OCI-LY1 (cell line): ENCODE results near the gene C14orf180.

ENCODE experiments used
- H2AFZ ChIP-seq: fragments of 200-600 bp; sonication (generic), shearing (Covaris generic); 2 replicates; pipeline ENCODE4 v1.6.0; 2014; ENCODE audit warnings: antibody characterized with exemption, mild to moderate bottlenecking, low read length
- H3F3A ChIP-seq: fragments of 200-600 bp; sonication (generic), shearing (Covaris generic); 2 replicates; pipeline ENCODE4 v1.6.0; 2014; ENCODE audit warnings: mild to moderate bottlenecking, antibody characterized with exemption, low read length, moderate library complexity; ENCODE audit not compliant: insufficient read depth
- H3K27ac ChIP-seq: fragments of 200-600 bp; sonication (generic); 2 replicates; pipeline ENCODE4 v1.5.1; 2014; ENCODE audit warnings: low read length, mixed run types, mild to moderate bottlenecking, low read depth; ENCODE audit not compliant: poor library complexity, severe bottlenecking
- H3K27me3 ChIP-seq: fragments of 200-600 bp; sonication (generic); 2 replicates; pipeline ENCODE4 v1.6.0; 2014; ENCODE audit warnings: antibody characterized with exemption, mild to moderate bottlenecking, low read length, moderate library complexity; ENCODE audit not compliant: insufficient read depth
- H3K36me3 ChIP-seq: fragments of 200-600 bp; sonication (generic); 2 replicates; pipeline ENCODE4 v1.6.1; 2014; ENCODE audit warnings: mild to moderate bottlenecking, antibody characterized with exemption, low read length, moderate library complexity, mixed read lengths; ENCODE audit not compliant: insufficient read depth
- H3K4me1 ChIP-seq: fragments of 200-600 bp; sonication (generic); 2 replicates; pipeline ENCODE4 v1.5.1; 2014; ENCODE audit warnings: mild to moderate bottlenecking, low read length, moderate library complexity; ENCODE audit not compliant: insufficient read depth, severe bottlenecking
- H3K4me2 ChIP-seq: fragments of 200-600 bp; sonication (generic), shearing (Covaris generic); 2 replicates; pipeline ENCODE4 v1.6.1; 2014; ENCODE audit warnings: low read length
- H3K4me3 ChIP-seq: fragments of 200-600 bp; sonication (generic); 2 replicates; pipeline ENCODE4 v1.5.1; 2014; ENCODE audit warnings: low read length, low read depth, mild to moderate bottlenecking, mixed read lengths; ENCODE audit not compliant: poor library complexity, severe bottlenecking
- H3K79me2 ChIP-seq: fragments of 200-600 bp; shearing (Covaris generic); 2 replicates; pipeline ENCODE4 v1.6.1; 2016; ENCODE audit warnings: mixed run types, low read length, mixed read lengths; ENCODE audit not compliant: insufficient read depth
- H3K9ac ChIP-seq: fragments of 200-600 bp; sonication (generic), shearing (Covaris generic); 2 replicates; pipeline ENCODE4 v1.6.1; 2014; ENCODE audit warnings: mild to moderate bottlenecking, low read length, mixed read lengths
- H3K9me2 ChIP-seq: fragments of 200-600 bp; sonication (generic), shearing (Covaris generic); 2 replicates; pipeline ENCODE4 v1.6.1; 2014; ENCODE audit warnings: low read depth, mild to moderate bottlenecking, low read length, mixed read lengths
- H3K9me3 ChIP-seq: fragments of 200-600 bp; shearing (Covaris generic); 2 replicates; pipeline ENCODE4 v1.6.1; 2014; ENCODE audit warnings: low read length, mixed read lengths
- H4K20me1 ChIP-seq: fragments of 200-600 bp; sonication (generic), shearing (Covaris generic); 2 replicates; pipeline ENCODE4 v1.6.0; 2016; ENCODE audit warnings: mild to moderate bottlenecking, low read length; ENCODE audit not compliant: insufficient read depth
- CTCF ChIP-seq: fragments of 200-600 bp; sonication (generic), shearing (Covaris generic); IDR thresholded peaks from 2 replicates; pipeline ENCODE4 v1.5.1; 2017; ENCODE audit warnings: mild to moderate bottlenecking, antibody characterized with exemption, low read length, moderate library complexity, mixed read lengths
- EZH2 ChIP-seq: fragments of 200-600 bp; sonication (generic), shearing (Covaris generic); IDR thresholded peaks from 2 replicates; pipeline ENCODE4 v1.8.0; 2017; ENCODE audit warnings: borderline replicate concordance, mixed run types, mild to moderate bottlenecking, antibody characterized with exemption, low read length, moderate library complexity, mixed read lengths

C14orf180 gene

GRCh38 chr14:104600805-104601204, 21.2 kb downstream of the C14orf180 start:
- no peak overlapping the region for H3K4me3 ChIP-seq
- no peak overlapping the region for H3K27ac ChIP-seq
- H3F3A ChIP-seq = no peaks in the 10 kb centered on the region
- H3K36me3 ChIP-seq = no peaks in the 10 kb centered on the region
- H3K4me2 ChIP-seq = no peak overlapping the region
- peaks cover 3% of the 10 kb centered on the region; the same call in 1 of the 2 replicates for H3K27me3 ChIP-seq
- H3K4me1 ChIP-seq = no peaks in the 10 kb centered on the region
- no peaks in the 10 kb centered on the region for H3K9me2 ChIP-seq
- no peak for TF ChIP-seq CTCF
- TF ChIP-seq EZH2 = no peak
- H2AFZ ChIP-seq = no peak overlapping the region
- no peaks in the 10 kb centered on the region for H3K9me3 ChIP-seq
- no peaks in the 10 kb centered on the region for H3K79me2 ChIP-seq
- no peaks in the 10 kb centered on the region for H4K20me1 ChIP-seq
- H3K9ac ChIP-seq = no peak overlapping the region

DNA sequence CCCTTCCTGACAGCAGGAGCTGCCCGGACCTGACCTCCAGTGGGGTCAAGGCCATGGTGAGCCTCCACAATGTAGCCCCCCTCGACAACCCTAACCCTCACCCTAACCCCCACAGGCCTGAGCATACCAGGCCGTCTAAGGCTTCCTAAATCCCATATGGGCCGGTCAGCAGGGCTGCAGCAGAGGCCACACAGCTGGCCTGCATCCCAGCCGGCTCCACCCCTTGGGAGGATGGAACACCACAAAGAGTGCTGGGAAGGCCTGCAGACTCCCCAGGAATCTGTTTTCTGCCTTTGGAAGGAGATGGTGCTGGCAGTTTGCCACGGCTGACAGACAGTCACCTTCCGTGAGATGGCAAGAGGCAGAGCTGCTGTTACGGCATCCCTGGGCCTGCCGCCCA, 22.2 kb downstream of the C14orf180 start:
- no peaks in the 10 kb centered on the region for H3K36me3 ChIP-seq
- H2AFZ ChIP-seq = no peak overlapping the region
- no peaks in the 10 kb centered on the region for H3K9me3 ChIP-seq
- no peaks in the 10 kb centered on the region for H4K20me1 ChIP-seq
- no peak overlapping the region for H3K27ac ChIP-seq
- no peaks in the 10 kb centered on the region for H3K4me1 ChIP-seq
- peaks cover 3% of the 10 kb centered on the region; the same call in 1 of the 2 replicates for H3K27me3 ChIP-seq
- no peak overlapping the region for H3K4me2 ChIP-seq
- no peaks in the 10 kb centered on the region for H3K79me2 ChIP-seq
- TF ChIP-seq EZH2 = no peak
- TF ChIP-seq CTCF = no peak
- no peaks in the 10 kb centered on the region for H3F3A ChIP-seq
- no peak overlapping the region for H3K4me3 ChIP-seq
- H3K9me2 ChIP-seq = no peaks in the 10 kb centered on the region
- no peak overlapping the region for H3K9ac ChIP-seq

- H3K36me3 ChIP-seq = no peaks in the 10 kb centered on the region
- no peaks in the 10 kb centered on the region for H3K4me1 ChIP-seq
- peaks cover 4% of the 10 kb centered on the region; the same call in 1 of the 2 replicates for H3K27me3 ChIP-seq
- no peak overlapping the region for H3K4me3 ChIP-seq
- no peaks in the 10 kb centered on the region for H3K9me3 ChIP-seq
- no peaks in the 10 kb centered on the region for H4K20me1 ChIP-seq
- no peaks in the 10 kb centered on the region for H3K79me2 ChIP-seq
- no peaks in the 10 kb centered on the region for H3K9me2 ChIP-seq
- H3F3A ChIP-seq = no peaks in the 10 kb centered on the region
- H2AFZ ChIP-seq = no peak overlapping the region
- no peak for TF ChIP-seq CTCF
- TF ChIP-seq EZH2 = no peak
- H3K4me2 ChIP-seq = no peak overlapping the region
- no peak overlapping the region for H3K9ac ChIP-seq
- H3K27ac ChIP-seq = no peak overlapping the region
Observed at GRCh38 chr14:104602315-104602932, 22.9 kb downstream of the C14orf180 start.
